ENCODE measurements around the gene HSP90AB1. TPM values are rescaled to one million over a fixed set of nuclear protein-coding genes. Genes with fewer than 3 reads are reported as not detected.

HSP90AB1 gene
- total and polyA plus RNA-seq, 8 donors = 168 to 549 (median 359) TPM

DNA sequence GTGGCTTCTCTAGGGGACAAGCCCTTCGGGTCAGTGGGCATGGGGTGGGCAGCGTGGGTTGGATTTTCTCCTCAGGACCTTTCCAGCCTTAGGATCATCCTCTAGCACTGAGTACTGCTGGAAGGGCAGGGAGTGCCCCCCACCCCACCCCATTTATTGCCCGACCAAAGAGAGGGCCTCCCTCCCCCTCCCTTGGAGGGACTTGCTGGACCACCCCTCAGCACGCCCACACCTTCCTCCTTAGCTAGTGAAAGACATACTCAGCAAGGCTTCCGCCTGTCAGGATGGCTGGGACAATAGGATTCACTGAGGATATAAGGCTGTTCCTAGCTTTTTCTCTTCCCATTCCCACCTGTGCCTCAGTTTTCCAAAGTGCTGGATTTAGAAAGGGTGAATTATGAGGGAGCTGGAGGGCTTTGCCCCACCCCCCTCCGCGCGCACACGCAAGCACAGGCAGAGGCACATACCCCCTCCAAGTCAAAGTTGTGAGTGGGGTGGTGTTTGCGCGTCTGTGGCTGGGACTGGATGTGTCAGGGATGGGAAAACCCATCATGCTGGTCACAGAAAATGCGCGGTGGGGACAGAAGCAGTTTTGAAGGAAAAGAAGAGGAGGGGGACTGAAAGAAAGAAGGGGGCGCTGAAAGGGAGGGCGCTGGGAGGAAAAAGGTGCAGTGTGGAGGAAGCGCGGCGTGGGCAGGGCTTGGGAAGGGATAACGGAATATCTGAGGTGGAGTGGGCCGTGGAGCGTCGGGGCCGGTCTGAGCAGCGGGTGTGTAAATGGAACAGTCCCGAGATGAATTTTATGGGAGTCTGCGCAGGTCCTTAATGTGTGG is 24.2 kb upstream of the HSP90AB1 start:
- Histone ChIP-seq H3K4me3 (peak overlapping the region; percentile 52 to 86 (median 68)), H3K9me3 (no peaks in the 10 kb centered on the region), H3K36me3 (peaks cover 0 to 3% (median 0%) of the 10 kb centered on the region in 4 donors), H3K4me1 (peaks cover 89 to 99% (median 94%) of the 10 kb centered on the region in 4 donors), H3K27ac (peak overlapping the region; percentile 92 to 99 (median 95)), H3K27me3 (no peaks in the 10 kb centered on the region)
- intact Hi-C loops (cut with DNase I; ENCODE audit: low total_unique reads) = no loop called here
- WGBS, 5 donors = 21 to 31% (median 27%) methylated on average over 25 to 26 of the region's 26 CpGs
- no peak for DNase-seq
- TF ChIP-seq POLR2A (IDR thresholded peaks at IDR 0.05) (no peak), POLR2AphosphoS5 (IDR thresholded peaks at IDR 0.05) (no peak), EP300 (IDR thresholded peaks at IDR 0.05) (no peak)
- TF ChIP-seq, protein P1, sequence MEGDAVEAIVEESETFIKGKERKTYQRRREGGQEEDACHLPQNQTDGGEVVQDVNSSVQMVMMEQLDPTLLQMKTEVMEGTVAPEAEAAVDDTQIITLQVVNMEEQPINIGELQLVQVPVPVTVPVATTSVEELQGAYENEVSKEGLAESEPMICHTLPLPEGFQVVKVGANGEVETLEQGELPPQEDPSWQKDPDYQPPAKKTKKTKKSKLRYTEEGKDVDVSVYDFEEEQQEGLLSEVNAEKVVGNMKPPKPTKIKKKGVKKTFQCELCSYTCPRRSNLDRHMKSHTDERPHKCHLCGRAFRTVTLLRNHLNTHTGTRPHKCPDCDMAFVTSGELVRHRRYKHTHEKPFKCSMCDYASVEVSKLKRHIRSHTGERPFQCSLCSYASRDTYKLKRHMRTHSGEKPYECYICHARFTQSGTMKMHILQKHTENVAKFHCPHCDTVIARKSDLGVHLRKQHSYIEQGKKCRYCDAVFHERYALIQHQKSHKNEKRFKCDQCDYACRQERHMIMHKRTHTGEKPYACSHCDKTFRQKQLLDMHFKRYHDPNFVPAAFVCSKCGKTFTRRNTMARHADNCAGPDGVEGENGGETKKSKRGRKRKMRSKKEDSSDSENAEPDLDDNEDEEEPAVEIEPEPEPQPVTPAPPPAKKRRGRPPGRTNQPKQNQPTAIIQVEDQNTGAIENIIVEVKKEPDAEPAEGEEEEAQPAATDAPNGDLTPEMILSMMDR (IDR thresholded peaks at IDR 0.05) = no peak

DNA sequence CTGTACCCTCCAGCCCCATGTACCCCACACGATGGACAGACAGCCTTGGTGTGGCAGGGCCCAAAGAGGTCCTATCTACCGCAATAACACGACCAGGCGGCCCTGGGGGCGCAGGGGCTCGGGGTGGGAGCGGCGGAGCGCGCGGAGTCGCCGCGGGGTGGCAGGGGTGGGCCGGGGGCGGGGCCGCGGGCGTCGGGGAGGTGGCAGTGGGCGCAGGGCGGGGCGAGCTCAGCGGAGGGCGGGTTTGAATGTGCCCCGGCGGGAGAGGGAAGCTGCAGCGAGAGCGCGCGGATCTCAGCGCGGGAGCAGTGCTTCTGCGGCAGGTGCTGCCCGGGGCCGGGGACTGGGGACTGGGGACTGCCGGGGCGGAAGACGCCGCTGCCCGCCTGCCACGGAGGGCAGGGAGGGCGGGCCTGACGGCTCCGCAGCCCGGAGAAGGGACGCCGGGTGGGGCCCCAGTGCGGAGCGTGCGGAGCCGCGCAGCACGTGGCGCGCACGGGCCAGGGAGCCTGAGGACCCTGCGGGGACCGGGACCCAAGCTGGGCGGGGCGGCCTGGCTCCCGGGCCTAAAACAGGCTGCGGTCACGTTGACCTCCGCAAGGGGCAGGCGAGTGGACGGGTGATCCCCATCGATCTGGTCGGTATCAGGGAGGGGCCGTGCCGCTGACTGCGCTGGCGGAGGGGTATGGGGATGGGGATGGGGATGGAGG is 23.4 kb upstream of the HSP90AB1 start, which contains the start of gene SLC29A1:
SLC29A1 (plus strand) TSS at position 277 of the 710 bp plus-strand sequence. CDS start 3,719 bp downstream, outside the sequence.
- TF ChIP-seq EP300 (IDR thresholded peaks at IDR 0.05) (no peak), POLR2A (IDR thresholded peaks at IDR 0.05) (no peak), POLR2AphosphoS5 (IDR thresholded peaks at IDR 0.05) (peak; percentile 37 to 82 (median 63))
- TF ChIP-seq, protein P1 (IDR thresholded peaks at IDR 0.05) = no peak
- intact Hi-C loops (cut with DNase I; ENCODE audit: low total_unique reads) = no loop called here
- no peaks in the 10 kb centered on the region for H3K27me3 ChIP-seq
- peaks cover 81 to 99% (median 92%) of the 10 kb centered on the region in 4 donors for H3K4me1 ChIP-seq
- peak; percentile 76 to 91 for DNase-seq
- H3K9me3 ChIP-seq = no peaks in the 10 kb centered on the region
- WGBS, 5 donors = 0 to 3% (median 1%) methylated on average over 22 to 72 of the region's 73 CpGs
- H3K4me3 ChIP-seq = peak within 1 kb of the TSS; percentile 52 to 86 (median 68)
- H3K27ac ChIP-seq = peak within 1 kb of the TSS; percentile 92 to 99 (median 95)
- peaks cover 0 to 4% (median 2%) of the 10 kb centered on the region in 4 donors for H3K36me3 ChIP-seq

DNA sequence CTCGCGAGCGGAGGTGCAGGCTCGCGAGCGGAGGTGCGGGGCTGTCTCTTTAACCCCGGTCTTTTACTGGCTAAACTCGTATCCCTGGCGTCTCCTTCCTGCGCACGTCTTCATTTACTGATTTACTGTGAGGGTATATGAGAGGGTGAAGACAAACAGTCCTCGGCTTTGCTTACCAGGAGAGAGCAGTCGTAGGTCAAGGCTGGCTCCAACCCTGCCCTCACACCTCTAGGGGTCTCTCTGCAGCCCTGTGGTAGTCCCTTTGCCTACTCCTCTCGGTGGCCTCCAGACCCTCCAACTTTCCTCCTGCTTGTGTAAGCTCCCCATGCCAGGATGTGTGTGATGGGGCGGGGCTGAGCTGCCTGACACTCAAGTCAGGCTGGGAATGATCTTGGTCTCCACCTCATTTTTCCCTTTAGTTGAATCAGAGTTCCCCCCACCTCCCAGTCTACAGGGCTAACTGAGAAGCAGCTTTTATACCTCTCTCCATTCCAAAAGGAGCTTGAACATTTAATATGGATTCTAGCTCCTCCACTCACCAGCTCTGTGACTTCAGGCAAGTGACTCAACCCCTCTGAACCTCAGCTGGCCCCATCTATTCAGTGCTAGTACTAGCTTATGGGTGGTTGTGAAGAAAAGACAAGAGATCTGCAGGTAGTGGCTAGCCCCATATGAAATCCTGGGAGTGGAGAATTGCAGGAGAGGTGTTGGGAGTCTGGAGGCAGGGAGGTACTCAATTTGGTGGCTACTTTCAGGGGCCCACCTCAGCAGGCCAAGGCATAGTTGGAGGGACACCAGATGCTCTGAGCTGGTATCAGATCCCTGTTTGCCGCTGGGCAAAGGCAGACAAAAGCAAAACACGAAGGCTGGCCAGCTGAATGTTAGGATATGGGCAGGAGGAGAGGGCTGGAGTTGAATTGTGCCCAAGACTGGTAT is 22.6 kb upstream of the HSP90AB1 start:
- 4 to 9% (median 8%) methylated on average over 11 to 18 of the region's 18 CpGs for WGBS, 5 donors
- H3K27ac ChIP-seq = peak overlapping the region in 4 of 5 donors; percentile 92 to 97 (median 95)
- H3K4me1 ChIP-seq = peaks cover 73 to 99% (median 88%) of the 10 kb centered on the region in 4 donors
- intact Hi-C loops (cut with DNase I; ENCODE audit: low total_unique reads) = no loop called here
- no peaks in the 10 kb centered on the region for H3K27me3 ChIP-seq
- H3K4me3 ChIP-seq = peak overlapping the region; percentile 52 to 86 (median 68)
- peak in 1 of 2 donors; percentile 66 for DNase-seq
- H3K9me3 ChIP-seq = no peaks in the 10 kb centered on the region
- peaks cover 0 to 13% (median 10%) of the 10 kb centered on the region in 4 donors for H3K36me3 ChIP-seq
- TF ChIP-seq POLR2AphosphoS5 (IDR thresholded peaks at IDR 0.05) = no peak
- no peak for TF ChIP-seq EP300 (IDR thresholded peaks at IDR 0.05)
- TF ChIP-seq, protein P1 (IDR thresholded peaks at IDR 0.05) = no peak
- no peak for TF ChIP-seq POLR2A (IDR thresholded peaks at IDR 0.05)

All from stomach (tissue), 9 donors.